Cortex of kidney (tissue), 1 donor: ENCODE results near the gene MAN2A1.

ENCODE experiments used
- DNase-seq: peaks from one replicate; lab custom pipeline; 2025; lab: John Stamatoyannopoulos, UW

The MAN2A1 gene

GRCh38 chr5:109707531-109707930 lies 17.8 kb downstream of the MAN2A1 start:
- DNase-seq = no peak

GRCh38 chr5:109708813-109709212 lies 19.1 kb downstream of the MAN2A1 start:
- no peak for DNase-seq

- DNase-seq = no peak
These were observed 19.5 kb downstream of the MAN2A1 start for GRCh38 chr5:109709225-109709624.

GRCh38 chr5:109711673-109712072 lies 21.9 kb downstream of the MAN2A1 start:
- no peak for DNase-seq

GRCh38 chr5:109713453-109713852 lies 23.7 kb downstream of the MAN2A1 start:
- no peak for DNase-seq

- DNase-seq = no peak
These were observed 24.9 kb downstream of the MAN2A1 start for GRCh38 chr5:109714592-109714991.

- DNase-seq = no peak
These were observed 28.5 kb downstream of the MAN2A1 start for GRCh38 chr5:109718216-109718615.

GRCh38 chr5:109718632-109719031 lies 28.9 kb downstream of the MAN2A1 start:
- DNase-seq = no peak

GRCh38 chr5:109719978-109720377 lies 30.3 kb downstream of the MAN2A1 start:
- no peak for DNase-seq

GRCh38 chr5:109721741-109722140 lies 32.0 kb downstream of the MAN2A1 start:
- no peak for DNase-seq

GRCh38 chr5:109723606-109724005 lies 33.9 kb downstream of the MAN2A1 start:
- no peak for DNase-seq

GRCh38 chr5:109725135-109725534 lies 35.4 kb downstream of the MAN2A1 start:
- DNase-seq = no peak

- DNase-seq = no peak
These were observed 50.3 kb downstream of the MAN2A1 start for GRCh38 chr5:109739741-109740728.

GRCh38 chr5:109740966-109741365 lies 51.2 kb downstream of the MAN2A1 start:
- DNase-seq = no peak

GRCh38 chr5:109741390-109741789 lies 51.7 kb downstream of the MAN2A1 start:
- no peak for DNase-seq

- DNase-seq = no peak
These were observed 53.4 kb downstream of the MAN2A1 start for GRCh38 chr5:109743041-109743531.

GRCh38 chr5:109743770-109744212 lies 54.1 kb downstream of the MAN2A1 start:
- no peak for DNase-seq

- DNase-seq = no peak
These were observed 54.5 kb downstream of the MAN2A1 start for GRCh38 chr5:109744261-109744660.

- DNase-seq = no peak
These were observed 58.8 kb downstream of the MAN2A1 start for GRCh38 chr5:109748546-109748945.

- DNase-seq = no peak
These were observed 60.7 kb downstream of the MAN2A1 start for GRCh38 chr5:109750463-109750862.

- DNase-seq = no peak
These were observed 63.6 kb downstream of the MAN2A1 start for GRCh38 chr5:109753279-109753678.

GRCh38 chr5:109754319-109754718 lies 64.6 kb downstream of the MAN2A1 start:
- no peak for DNase-seq

- no peak for DNase-seq
These were observed 66.0 kb downstream of the MAN2A1 start for GRCh38 chr5:109755761-109756160.
